NCI-H1436 (cell line): ENCODE results near the gene EXD2.
A peak's percentile ranks its signal among the peaks of the same experiment; 100 is the strongest.
"Not testable (repeated sequence)": the region's sequence is repeated elsewhere in the genome, so short reads cannot be mapped to it uniquely, and the experiment has no call there.

Experiments
- DNase-seq: peaks from one replicate; lab custom pipeline; 2025; lab: John Stamatoyannopoulos, UW

The EXD2 gene

GRCh38 chr14:69193721-69194120, 2.4 kb downstream of the EXD2 start:
- DNase-seq: no peak

- DNase-seq: no peak
These were observed 8.5 kb downstream of the EXD2 start for GRCh38 chr14:69199786-69200185.

- DNase-seq: no peak
These were observed 13.5 kb downstream of the EXD2 start for GRCh38 chr14:69204753-69205152.

DNA sequence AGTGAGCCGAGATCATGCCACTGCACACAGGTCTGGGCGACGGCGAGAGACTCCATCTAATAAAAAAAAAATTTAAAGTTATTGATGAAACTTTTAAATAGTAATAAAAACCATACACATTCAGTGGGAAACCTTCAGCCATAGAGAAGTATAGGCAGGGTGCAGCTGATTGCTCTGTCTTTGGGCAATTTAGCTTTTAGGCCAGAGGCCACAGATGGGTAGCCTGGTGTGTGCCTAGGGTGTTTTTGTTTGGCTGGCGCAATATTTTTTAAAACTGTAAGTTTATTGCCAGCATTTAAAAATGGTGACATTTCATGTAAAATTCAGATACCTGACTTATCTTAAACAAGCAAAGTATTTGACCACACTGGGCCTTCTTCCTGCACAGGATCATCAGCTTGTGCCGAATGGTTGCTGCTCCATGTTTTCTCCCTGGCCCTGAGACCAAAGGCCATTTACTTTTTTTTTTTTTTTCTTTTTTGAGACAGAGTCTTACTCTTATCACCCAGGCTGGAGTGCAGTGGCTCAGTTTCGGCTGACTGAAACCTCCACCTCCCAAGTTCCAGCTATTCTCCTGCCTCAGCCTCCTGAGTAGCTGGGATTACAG, 16.2 kb downstream of the EXD2 start:
- no peak for DNase-seq

DNA sequence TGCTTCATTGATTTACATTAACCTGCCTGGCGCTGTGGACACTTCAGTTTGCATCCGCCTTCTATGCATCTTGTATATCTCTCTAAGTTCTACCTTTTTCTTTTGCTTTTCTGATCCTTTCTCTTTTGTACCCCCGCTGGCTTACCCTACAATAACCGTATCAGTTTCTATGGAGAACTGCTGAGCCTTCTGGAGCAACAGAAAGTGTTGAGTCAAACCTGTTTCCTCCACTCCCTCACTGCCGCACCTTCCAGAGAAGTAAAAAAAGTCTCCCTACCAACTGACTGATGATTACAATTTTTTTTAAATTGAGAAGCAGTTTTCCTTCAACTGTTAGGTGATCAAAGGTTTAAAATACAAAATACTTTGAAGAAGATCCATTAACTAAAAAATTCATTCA, 17.4 kb downstream of the EXD2 start:
- no peak for DNase-seq

- no peak for DNase-seq
These were observed 23.1 kb downstream of the EXD2 start for GRCh38 chr14:69214393-69214792.

- not testable (repeated sequence) for DNase-seq
These were observed 26.4 kb downstream of the EXD2 start for GRCh38 chr14:69217663-69218062.

- DNase-seq: no peak
These were observed 33.6 kb downstream of the EXD2 start for GRCh38 chr14:69224946-69225345.

- DNase-seq: no peak
These were observed 34.9 kb downstream of the EXD2 start for GRCh38 chr14:69226178-69226577.

GRCh38 chr14:69226736-69227135, 35.4 kb downstream of the EXD2 start:
- DNase-seq: no peak

GRCh38 chr14:69231486-69231885, 40.2 kb downstream of the EXD2 start:
- DNase-seq: no peak

DNA sequence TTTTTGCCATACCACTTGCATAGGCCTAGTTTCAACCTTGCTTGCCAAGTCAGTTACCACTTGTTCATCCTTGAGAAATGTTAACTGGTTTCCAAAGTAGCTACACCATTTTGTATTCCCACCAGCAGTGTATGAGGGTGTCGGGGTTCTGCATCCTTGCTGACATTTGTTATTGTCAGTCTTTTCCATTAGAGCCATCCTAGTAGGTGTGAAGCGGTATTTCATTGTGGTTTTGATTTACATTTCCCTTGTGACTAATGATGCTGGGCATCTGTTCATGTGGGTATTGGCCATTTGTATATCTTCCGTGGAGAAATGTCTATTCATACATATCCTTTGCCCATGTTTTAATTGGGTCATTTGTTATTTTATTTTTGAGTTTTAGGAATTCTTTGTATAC, 41.1 kb downstream of the EXD2 start:
- no peak for DNase-seq

DNA sequence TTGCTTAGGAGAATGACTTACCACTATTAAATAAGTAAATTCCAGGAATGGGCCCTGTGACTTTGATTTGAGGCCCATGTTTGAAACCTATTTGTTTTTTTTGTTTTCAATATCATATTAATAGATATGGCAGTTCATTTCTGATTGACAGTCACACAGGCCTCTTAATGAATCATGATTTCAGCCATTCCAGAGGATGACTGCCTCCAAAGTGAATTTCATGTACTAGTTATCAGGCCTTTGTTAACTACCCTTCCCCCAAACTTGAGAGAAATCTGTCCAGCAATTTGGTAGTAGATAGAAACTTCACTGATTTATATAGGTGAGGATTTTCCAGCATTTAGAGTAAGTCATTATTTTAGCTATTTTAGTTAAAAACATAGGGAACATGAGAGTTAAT, 42.8 kb downstream of the EXD2 start:
- DNase-seq: no peak

GRCh38 chr14:69235708-69236107, 44.4 kb downstream of the EXD2 start:
- DNase-seq: no peak

GRCh38 chr14:69237142-69237541, 45.8 kb downstream of the EXD2 start:
- DNase-seq: no peak

- no peak for DNase-seq
These were observed 46.3 kb downstream of the EXD2 start for GRCh38 chr14:69237584-69237983.

GRCh38 chr14:69238883-69239282, 47.6 kb downstream of the EXD2 start:
- DNase-seq: no peak

DNA sequence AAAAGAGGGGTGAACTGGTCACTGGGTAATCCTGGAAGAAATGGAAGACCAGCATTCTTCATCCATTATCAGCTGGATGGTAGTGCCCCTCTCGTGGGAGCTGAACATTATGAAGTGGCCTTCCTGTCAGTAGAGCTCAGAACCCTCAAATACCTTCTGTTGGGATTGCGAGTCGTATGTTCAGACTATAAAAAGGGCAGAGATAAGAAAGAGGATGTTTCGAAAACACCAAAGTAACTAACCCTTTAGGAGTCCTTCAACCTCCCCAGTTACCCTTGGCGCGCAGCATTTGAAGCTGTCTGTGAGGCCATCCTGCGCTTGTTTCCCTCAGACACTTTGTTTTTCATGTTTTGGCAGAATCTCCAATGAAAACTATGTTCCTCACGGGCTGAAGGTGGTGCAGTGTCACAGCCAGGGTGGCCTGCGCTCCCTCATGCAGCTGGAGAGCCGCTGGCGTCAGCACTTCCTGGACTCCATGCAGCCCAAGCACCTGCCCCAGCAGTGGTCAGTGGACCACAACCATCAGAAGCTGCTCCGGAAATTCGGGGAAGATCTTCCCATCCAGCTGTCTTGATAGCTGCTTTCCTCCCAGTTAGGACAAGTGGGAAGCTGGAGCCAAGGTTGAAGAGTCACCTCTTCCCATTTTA, 49.4 kb downstream of the EXD2 start:
- no peak for DNase-seq

DNA sequence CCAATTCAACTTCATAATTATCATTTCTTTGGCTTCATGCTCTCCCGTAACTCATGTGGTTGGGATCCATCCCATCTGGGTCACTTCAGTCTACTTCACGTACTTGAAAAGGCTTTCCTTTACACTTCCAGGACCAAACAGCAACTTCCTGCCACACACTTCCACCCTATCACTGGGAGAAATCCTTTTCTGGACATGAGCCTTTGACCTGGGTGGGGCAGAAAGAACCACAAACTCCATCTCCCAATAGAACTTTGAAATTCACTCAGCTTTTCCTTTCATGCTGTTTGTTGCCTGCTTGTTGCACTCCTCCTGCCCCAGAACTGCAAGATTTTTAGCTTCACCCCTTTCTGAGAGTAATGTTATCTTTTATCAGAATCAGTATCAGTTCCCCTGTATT, 50.3 kb downstream of the EXD2 start:
- DNase-seq: no peak

DNA sequence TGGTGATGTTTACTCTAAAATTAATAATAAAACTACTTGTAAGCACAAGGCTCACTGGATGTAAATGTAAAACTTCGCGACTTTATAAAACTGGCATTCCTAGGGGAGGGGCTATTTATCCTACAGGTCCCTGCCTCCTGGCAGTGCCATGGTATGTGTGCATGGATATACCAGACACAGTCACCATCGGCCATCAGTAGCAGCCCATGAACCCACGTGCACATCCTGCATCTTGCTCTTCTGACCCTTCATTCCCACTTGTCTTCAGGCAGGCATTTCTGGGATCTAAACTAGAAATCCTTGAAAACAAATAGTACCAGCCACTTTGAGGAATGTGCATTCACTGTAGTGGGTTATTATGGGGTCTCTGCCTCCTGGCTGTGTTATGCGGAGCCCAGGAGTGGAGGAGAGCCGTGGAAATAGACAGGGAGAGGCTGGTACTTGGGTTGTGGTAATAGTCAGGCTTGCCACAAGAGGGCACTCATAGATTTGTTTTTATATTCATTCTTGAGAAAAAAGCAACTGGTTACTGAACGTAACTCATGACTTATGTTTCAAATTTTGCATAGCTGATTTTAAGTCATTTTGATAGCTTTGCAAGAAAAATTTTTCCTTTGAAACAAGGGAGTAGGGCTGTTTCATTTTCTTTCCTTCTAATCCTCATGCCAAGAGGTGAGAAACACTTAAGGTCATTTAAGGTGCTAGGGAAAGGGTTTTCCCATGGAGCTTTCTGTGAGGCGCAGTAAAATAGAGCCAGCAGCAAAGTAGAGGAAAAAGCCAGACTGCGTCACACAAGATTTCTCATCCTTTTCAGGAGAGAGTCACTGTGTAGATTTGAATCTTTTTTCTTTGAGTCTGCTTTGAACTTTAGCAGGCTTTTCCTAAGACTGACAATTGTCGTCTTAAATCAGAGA, 51.3 kb downstream of the EXD2 start:
- peak; percentile 55 for DNase-seq

DNA sequence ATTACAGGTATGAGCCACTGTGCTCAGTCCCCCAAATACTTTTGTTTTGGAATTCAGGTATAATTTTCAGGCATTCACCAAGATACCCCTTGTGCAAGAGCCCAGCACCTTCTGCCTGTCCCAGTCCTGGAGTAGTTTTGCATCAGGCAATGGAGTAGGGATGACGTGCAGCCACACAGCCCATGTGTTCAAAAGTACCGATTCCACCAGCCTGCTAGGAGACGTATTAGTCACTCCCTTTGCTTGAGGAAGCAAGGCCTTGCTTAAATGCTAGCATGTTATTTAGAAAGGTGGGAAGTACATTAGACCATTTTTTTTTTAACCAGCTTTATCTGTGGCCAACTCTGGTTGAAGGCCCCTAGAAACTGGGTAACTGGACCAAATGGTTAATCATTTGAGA, 53.6 kb downstream of the EXD2 start:
- no peak for DNase-seq

DNA sequence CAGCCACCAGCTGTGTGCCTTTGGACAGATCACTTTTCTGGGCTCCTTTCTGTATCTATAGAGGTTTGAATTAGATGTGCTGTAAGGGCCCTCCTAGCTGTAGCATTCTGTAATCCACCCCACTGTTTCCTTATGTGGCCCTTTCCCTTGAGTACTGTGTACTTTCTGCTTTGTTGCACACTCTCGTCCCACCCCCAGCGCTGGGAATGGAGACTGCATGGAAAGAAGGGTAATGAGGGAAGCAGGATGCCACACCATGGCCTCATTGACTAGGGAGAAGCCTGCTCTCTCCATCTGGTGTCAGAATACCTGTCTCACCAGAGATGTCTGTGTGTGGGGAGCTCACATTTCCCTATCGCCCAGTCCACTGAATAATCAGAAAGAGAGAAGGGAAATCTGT, 55.0 kb downstream of the EXD2 start:
- no peak for DNase-seq
